Subcutaneous adipose tissue (tissue), 4 donors: ENCODE results near the gene CDK11B. TPM values are rescaled to one million over a fixed set of nuclear protein-coding genes. Genes with fewer than 3 reads are reported as not detected.

Experiments used
- total RNA-seq, 4 donors: library from RNA; depleted of rRNA; stranded (reverse); fragments of >200 nt; gene quantifications; one replicate each; pipeline ENCODE4 v1.1.0, GENCODE V29; 2016
- TF ChIP-seq, protein P1 (sequence below): fragments of 450-650 bp; IDR thresholded peaks from one replicate; pipeline ENCODE4 v1.5.1; 2016; ENCODE audit warnings: low read depth, mild to moderate bottlenecking, control low read depth, antibody characterized with exemption, moderate library complexity

Gene CDK11B
- total RNA-seq, 4 donors from 2014 or later = 14.4 to 30.0 (median 20.4) TPM

DNA sequence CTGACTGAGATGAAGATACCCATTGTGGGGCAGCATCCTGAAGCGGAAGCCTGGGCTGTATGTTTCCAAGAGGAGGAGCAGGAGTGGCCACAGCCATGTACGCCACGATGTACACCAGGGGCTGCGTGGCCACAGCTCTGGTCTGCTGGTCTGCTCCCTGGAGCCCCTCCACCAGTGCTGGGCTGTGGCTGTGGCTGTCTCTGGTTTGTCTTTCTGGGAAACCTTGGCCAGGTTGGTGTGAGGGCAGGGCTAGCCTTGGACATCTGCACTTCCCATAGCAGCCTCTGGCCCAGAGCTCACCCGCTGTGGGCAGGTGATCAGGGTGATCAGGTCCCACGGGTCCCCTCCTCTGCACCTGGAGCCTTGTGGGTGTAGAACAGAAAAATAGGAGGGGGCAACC, 40.9 kb downstream of the CDK11B start:
- TF ChIP-seq, protein P1, sequence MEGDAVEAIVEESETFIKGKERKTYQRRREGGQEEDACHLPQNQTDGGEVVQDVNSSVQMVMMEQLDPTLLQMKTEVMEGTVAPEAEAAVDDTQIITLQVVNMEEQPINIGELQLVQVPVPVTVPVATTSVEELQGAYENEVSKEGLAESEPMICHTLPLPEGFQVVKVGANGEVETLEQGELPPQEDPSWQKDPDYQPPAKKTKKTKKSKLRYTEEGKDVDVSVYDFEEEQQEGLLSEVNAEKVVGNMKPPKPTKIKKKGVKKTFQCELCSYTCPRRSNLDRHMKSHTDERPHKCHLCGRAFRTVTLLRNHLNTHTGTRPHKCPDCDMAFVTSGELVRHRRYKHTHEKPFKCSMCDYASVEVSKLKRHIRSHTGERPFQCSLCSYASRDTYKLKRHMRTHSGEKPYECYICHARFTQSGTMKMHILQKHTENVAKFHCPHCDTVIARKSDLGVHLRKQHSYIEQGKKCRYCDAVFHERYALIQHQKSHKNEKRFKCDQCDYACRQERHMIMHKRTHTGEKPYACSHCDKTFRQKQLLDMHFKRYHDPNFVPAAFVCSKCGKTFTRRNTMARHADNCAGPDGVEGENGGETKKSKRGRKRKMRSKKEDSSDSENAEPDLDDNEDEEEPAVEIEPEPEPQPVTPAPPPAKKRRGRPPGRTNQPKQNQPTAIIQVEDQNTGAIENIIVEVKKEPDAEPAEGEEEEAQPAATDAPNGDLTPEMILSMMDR = no peak

DNA sequence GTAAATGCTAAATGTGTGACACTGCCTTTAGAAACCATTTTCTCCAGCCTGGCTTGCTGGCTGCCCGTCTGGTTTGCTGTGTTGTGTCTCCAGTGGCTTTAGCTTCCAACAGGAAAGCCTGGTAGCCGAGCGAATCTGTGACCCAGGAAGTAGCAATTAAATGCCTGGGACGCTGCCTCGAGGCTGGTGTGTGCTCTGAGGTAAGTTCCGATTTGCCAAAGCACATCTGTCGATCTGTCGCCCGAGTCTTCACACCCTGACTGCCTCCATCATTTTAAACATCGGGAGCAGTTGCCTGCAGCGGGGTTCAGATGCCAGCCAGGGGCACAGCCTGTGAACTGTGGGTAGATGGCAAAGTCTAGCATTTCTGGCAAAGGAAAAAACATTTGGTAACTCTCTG, 41.3 kb downstream of the CDK11B start:
- TF ChIP-seq, protein P1 = no peak

DNA sequence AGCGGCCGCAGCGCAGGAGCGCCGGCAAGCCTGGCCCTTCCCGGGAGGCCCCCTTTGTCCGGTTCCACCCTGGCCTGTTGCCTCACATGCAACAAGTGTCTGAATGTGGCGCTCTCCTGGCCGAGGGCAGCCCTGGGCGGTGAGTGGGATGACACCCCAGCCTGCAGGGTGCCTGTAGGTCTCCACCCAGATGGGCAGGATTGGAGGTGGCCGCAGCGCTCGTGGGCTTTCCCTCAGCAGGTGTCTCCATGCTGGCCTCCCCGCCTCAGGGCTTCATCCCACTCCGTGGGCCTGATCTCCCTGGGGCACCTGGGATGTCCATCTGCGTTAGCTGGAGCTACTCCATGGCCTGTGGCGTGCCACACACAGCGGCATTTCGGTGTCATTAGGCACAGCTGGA, 42.0 kb downstream of the CDK11B start:
- TF ChIP-seq, protein P1 = no peak

DNA sequence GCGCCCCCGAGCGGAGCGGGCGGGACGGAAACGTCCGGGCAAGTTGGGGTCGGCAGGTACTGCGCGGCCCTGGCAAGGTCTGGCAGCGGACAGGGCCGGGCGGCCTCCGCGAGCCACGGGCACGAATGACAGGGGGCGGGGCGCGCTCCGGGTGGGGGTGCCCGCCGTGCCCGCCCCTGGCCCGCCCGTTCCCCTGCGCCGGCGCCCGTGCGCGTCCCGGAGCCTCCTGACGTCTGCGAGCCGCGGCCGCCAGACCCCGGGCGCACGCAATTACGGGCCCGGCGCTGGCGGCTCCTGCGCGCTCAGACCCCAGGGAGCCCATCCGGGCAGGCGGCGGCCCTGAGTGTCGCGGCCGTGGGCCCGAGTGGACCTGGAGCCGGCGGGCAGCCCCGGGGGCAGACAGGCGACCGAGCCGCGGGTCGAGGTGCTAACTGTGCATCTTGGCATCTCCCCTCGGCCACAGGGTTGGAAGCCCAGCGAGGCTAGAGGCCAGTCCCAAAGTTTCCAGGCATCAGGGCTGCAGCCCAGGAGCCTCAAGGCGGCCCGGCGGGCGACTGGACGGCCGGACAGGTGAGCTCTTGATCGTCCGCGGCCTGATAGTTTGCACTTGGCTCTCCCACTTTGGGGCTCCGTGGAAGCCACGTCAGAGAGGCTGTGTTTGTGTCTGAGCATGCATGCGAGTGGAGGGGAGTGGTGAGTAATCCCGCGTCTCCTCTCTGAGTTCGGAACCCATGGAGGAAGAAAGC, 42.6 kb downstream of the CDK11B start:
- TF ChIP-seq, protein P1 = no peak

DNA sequence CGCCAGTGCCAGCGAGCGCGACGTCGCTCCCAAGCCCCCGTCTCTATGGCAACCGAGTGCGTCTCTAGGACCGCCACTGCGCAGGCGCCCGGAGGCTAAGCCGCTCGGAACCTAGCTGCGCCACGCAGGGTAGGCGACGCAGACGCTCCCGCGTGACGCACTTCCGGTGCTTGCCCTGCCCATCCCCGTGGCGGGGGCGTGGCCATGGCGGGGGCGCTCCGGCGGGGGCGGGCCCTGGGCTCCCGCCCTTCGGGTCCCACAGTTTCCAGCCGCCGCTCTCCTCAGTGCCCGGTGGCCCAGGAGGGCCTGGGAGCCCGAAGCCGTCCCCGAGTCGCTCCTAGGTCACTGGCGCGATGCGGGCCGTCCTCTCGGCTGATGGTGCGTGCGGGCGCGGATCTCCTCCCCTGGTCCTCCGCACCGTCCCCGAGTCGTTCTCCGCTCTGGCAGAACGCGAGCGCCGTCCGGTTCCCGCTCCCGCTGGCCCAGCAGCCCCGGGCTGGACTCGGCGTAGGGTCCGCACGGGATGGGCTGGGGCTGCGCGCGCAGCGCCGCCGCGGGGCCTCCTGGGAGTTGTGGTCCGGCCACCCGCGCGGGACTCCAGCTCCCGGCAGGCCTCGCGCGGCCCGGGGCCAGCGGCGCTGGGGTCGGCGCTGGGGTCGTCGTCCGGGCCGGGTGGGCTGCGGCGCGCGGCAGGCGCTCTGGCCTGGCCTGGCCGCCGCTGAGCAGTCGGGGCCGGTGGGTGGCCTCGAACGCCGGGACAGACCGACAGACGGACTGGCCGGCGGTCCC, 43.4 kb downstream of the CDK11B start, which contains the start of gene MIB2:
MIB2 (plus strand) TSS at position 245 of the 789 bp plus-strand sequence. CDS start 7,953 bp downstream, outside the sequence.
- TF ChIP-seq, protein P1 = no peak

DNA sequence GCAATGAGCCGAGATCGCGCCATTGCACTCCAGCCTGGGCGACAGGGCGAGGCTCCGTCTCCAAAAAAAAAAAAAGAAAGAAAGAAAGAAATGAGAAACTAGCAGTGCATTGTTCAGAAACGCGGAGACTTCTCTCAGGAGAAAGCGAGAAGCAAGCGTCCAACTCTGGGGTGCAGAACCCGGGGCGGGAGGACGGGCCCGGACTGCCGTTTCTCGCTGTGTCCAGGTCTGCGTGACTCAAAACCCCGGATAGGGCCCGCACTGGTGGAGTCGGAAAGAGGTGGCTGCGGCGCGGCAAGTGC, 43.9 kb downstream of the CDK11B start:
- TF ChIP-seq, protein P1 = no peak

DNA sequence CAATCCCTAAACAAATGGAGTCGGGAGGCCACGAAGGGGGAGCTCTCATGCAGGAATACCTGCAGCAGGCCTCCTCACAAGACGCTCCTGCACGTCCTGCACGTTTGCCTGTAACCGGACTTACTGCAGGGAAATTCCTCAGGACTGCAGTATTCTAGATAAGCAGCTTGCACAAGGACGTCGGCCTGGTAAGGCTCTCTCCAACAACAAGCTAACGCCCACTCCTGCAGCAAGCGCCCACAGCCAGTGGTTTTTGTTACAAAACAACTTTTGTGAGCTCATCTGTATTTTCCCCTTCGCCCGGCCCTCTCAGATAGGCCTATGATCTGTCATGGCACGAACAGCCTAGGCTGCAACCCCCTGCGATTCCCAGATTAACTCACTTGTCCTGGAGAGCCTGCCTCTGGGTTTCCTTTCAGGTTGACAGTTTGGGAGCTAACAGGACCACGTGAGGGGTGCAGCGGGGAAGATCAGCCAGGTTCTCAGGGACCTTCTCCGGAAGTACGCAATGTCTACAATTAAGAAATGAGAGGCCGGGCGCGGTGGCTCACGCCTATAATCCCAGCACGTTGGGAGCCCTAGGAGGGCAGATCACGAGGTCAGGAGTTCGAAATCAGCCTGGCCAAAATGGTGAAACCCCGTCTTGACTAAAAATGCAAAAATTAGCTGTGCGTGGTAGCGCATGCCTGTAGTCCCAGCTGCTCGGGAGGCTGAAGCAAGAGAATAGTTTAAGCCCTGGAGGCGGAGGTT, 44.4 kb downstream of the CDK11B start:
- TF ChIP-seq, protein P1 = no peak
